Vagina (tissue), 2 donors: ENCODE data around the gene KIR3DL1. TPM values are rescaled to one million over a fixed set of nuclear protein-coding genes. Genes with fewer than 3 reads are reported as not detected.
"Not testable (repeated sequence)": the region's sequence is repeated elsewhere in the genome, so short reads cannot be mapped to it uniquely, and the experiment has no call there.

Experiments used
- DNase-seq, 2 donors: peaks; one replicate each; pipeline ENCODE4 v3.0.0-alpha.2; 2017; ENCODE audit errors: extremely low spot score in 2 of 2
- H3K27ac ChIP-seq: fragments of 200-600 bp; sonication (generic); one replicate; pipeline ENCODE4 v1.5.1; 2019
- H3K27me3 ChIP-seq: fragments of 200-600 bp; sonication (generic); one replicate; pipeline ENCODE4 v1.5.1; 2019
- H3K36me3 ChIP-seq, 2 donors: fragments of 200-600 bp; sonication (generic); one replicate each; pipeline ENCODE4 v1.5.1; 2017 to 2019
- H3K4me1 ChIP-seq: fragments of 200-600 bp; sonication (generic); one replicate; pipeline ENCODE4 v1.5.1; 2019
- H3K4me3 ChIP-seq, 2 donors: fragments of 200-600 bp; sonication (generic); 1 replicate in 1 of 2; 2 replicates in 1 of 2; pipeline ENCODE4 v1.5.1; 2016 to 2019
- H3K9me3 ChIP-seq: fragments of 200-600 bp; sonication (generic); one replicate; pipeline ENCODE4 v1.5.1; 2019
- intact Hi-C: fragments of 100-400 bp; cut with DNase I; formaldehyde crosslinking; loops from one replicate; pipeline ENCODE4 v1.15.1; 2023
- total RNA-seq: library from RNA; depleted of rRNA; stranded (reverse); fragments of >200 nt; gene quantifications from one replicate; pipeline ENCODE4 v1.2.3, GENCODE V29; 2016

Gene KIR3DL1
- not detected for total RNA-seq

GRCh38 chr19:54816251-54816650, at the start of gene KIR3DL1:
Gene KIR3DL1 (plus strand): TSS chr19:54816468.
- H3K27ac ChIP-seq, intact Hi-C loops, DNase-seq: not testable (repeated sequence)

GRCh38 chr19:54769646-54770045, 46.6 kb upstream of the KIR3DL1 start, which contains the start of gene KIR2DL1:
Gene KIR2DL1 (plus strand): TSS chr19:54769793. CDS start chr19:54769851, 58 bp downstream.
- H3K27me3 ChIP-seq, H3K4me1 ChIP-seq, intact Hi-C loops, H3K4me3 ChIP-seq, H3K9me3 ChIP-seq, DNase-seq, H3K36me3 ChIP-seq, H3K27ac ChIP-seq: not testable (repeated sequence)

More at GRCh38 chr19:54816251-54816650, at the start of gene KIR3DL1:
- not testable (repeated sequence) for H3K4me1 ChIP-seq, H3K9me3 ChIP-seq, H3K36me3 ChIP-seq, H3K27me3 ChIP-seq, H3K4me3 ChIP-seq

- H3K36me3 ChIP-seq, intact Hi-C loops, H3K27me3 ChIP-seq, H3K9me3 ChIP-seq, H3K4me1 ChIP-seq, H3K27ac ChIP-seq, DNase-seq, H3K4me3 ChIP-seq: not testable (repeated sequence)
These were observed 45.8 kb upstream of the KIR3DL1 start for GRCh38 chr19:54770511-54770910.

- H3K36me3 ChIP-seq, H3K27me3 ChIP-seq, H3K4me1 ChIP-seq, intact Hi-C loops, H3K27ac ChIP-seq, H3K9me3 ChIP-seq, DNase-seq, H3K4me3 ChIP-seq: not testable (repeated sequence)
These were observed 45.0 kb upstream of the KIR3DL1 start for GRCh38 chr19:54771018-54771960.

GRCh38 chr19:54772666-54773065, 43.6 kb upstream of the KIR3DL1 start:
- H3K9me3 ChIP-seq, intact Hi-C loops, H3K36me3 ChIP-seq, H3K4me1 ChIP-seq, H3K4me3 ChIP-seq, H3K27ac ChIP-seq, DNase-seq, H3K27me3 ChIP-seq: not testable (repeated sequence)

GRCh38 chr19:54775095-54775815, 41.0 kb upstream of the KIR3DL1 start:
- H3K36me3 ChIP-seq, H3K27me3 ChIP-seq, H3K9me3 ChIP-seq, intact Hi-C loops, H3K4me1 ChIP-seq, H3K27ac ChIP-seq, H3K4me3 ChIP-seq: not testable (repeated sequence)
- peak in 1 of 2 donors; percentile 49 for DNase-seq

GRCh38 chr19:54775830-54776229, 40.4 kb upstream of the KIR3DL1 start:
- DNase-seq, intact Hi-C loops: not testable (repeated sequence)

GRCh38 chr19:54777851-54778250, 38.4 kb upstream of the KIR3DL1 start:
- H3K4me3 ChIP-seq, H3K27ac ChIP-seq, H3K4me1 ChIP-seq, H3K27me3 ChIP-seq, H3K36me3 ChIP-seq, H3K9me3 ChIP-seq, intact Hi-C loops: not testable (repeated sequence)
- peak in 1 of 2 donors; percentile 28 for DNase-seq

More at GRCh38 chr19:54775830-54776229, 40.4 kb upstream of the KIR3DL1 start:
- H3K4me3 ChIP-seq, H3K36me3 ChIP-seq, H3K27me3 ChIP-seq, H3K27ac ChIP-seq, H3K9me3 ChIP-seq, H3K4me1 ChIP-seq: not testable (repeated sequence)

GRCh38 chr19:54778896-54779295, 37.4 kb upstream of the KIR3DL1 start:
- H3K4me1 ChIP-seq, DNase-seq, H3K27ac ChIP-seq, H3K9me3 ChIP-seq, H3K4me3 ChIP-seq, H3K36me3 ChIP-seq, intact Hi-C loops, H3K27me3 ChIP-seq: not testable (repeated sequence)

- intact Hi-C loops, H3K4me3 ChIP-seq, H3K4me1 ChIP-seq, H3K27me3 ChIP-seq, H3K36me3 ChIP-seq, H3K9me3 ChIP-seq, H3K27ac ChIP-seq: not testable (repeated sequence)
- DNase-seq: peak in 1 of 2 donors; percentile 34
These were observed 33.4 kb upstream of the KIR3DL1 start for GRCh38 chr19:54782916-54783315.

- peak in 1 of 2 donors; percentile 79 for DNase-seq
- H3K27ac ChIP-seq, intact Hi-C loops, H3K4me3 ChIP-seq, H3K4me1 ChIP-seq, H3K36me3 ChIP-seq, H3K9me3 ChIP-seq, H3K27me3 ChIP-seq: not testable (repeated sequence)
These were observed 30.1 kb upstream of the KIR3DL1 start for GRCh38 chr19:54786091-54786723.

- H3K9me3 ChIP-seq, H3K27ac ChIP-seq, H3K27me3 ChIP-seq, intact Hi-C loops, H3K4me1 ChIP-seq, H3K4me3 ChIP-seq, H3K36me3 ChIP-seq: not testable (repeated sequence)
- DNase-seq: peak; percentile 14 to 16
These were observed 28.1 kb upstream of the KIR3DL1 start for GRCh38 chr19:54788154-54788553.
